D341Med (cell line): ENCODE results near the gene PIK3R6.
"Not testable (repeated sequence)": the region's sequence is repeated elsewhere in the genome, so short reads cannot be mapped to it uniquely, and the experiment has no call there.

Experiments used
- DNase-seq: peaks from one replicate; pipeline ENCODE4 v3.0.0; 2012; ENCODE audit warnings: low spot score

PIK3R6 gene

GRCh38 chr17:8825802-8826201, 41.7 kb downstream of the PIK3R6 start:
- DNase-seq, result no peak

- no peak for DNase-seq
These were observed 44.2 kb downstream of the PIK3R6 start for GRCh38 chr17:8823279-8823678.

DNA sequence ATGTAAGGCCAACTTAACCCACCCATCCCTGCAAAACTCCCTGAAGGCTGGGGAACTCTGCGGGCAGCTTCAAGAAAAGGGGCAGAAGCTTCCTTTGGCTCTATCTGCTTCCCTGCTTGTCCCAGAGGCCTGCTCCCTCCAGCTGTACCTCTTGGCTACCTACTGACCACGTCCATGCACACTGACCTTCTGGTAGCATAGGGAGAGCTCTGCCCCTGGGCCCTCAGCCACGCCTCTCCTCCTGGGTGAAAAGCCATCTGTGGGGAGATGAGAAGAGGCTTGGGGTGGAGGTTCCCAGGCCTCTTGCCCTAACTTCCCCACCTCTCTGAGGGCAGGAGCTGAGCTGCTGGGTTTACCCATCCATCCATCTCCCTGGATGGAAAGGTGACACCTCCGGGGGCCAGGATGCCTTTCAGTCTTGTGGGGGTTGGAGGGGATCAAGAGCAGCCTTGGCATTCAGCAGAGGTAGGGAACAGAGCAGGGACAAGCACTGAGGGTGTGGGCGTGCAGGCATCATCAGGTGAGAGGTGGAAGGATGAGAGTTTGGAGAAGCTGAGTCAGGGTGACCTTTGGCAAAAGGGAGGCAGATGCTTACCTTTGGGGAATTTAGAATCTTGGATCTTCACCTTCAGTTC, 45.0 kb downstream of the PIK3R6 start:
- DNase-seq, result no peak

DNA sequence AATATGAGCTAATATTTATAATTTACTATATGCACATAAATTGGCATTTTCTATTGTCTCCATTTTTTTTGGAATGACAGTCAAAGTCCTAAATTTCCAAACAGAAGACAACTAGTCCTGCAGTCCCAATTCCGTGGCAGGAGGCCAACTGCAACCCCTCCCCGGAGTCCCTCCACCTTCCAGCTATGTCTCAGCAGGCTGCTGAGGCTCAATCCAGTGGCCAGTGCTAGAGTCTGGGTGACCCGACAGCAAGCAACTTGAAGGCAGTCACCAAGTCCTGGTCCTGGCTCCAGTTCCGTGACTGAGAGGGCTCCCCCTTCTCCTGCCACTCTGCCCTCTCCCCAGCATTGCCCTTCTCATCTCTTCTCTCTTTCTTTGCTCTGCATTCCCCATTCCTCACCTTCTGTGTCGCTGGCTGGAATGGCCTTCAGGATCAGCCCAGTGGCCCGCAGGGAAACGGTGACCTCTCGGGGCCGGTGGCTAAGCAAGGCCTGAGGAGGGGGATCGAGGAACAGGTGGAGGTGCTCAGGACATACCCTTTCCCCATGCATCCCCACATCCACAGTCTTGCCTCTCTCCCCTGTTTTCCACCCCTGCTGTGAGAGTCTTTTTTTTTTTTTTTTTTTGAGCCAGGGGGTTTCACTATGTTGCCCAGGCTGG, 45.9 kb downstream of the PIK3R6 start:
- DNase-seq, result no peak

DNA sequence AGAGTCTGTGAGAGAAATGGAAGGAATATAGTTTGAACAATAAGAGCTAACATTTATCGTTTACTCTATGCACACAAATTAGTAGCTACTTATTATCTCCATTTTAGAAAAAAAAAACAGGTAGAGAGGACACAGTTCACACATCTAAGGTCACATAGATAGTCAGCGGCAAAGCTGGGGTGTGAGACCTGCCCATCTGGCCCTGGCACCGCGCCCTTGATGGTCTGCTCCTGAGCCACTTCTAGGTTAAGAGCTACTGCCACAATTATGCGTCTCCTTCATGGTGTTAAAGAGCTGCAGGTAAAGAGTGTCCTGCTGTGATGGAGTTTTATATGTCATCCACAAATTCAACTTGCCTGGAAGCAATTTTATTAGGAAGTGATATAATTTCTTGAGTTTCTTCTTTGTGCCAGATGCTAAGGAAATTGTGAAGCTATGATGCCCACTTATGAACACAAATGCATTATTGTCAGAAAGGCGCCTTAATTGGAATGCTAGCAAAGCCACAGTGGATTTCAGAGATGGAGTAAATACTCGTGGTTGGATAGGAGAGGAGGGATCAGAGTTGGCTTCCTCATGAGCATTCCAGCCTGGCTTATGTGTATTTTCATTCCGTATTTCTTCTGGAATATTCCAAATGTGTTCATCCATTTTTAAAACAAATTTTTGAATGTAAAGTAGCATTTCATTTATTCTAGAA, 47.0 kb downstream of the PIK3R6 start:
- DNase-seq, result no peak

- DNase-seq, result no peak
These were observed 48.7 kb downstream of the PIK3R6 start for GRCh38 chr17:8818654-8819330.

DNA sequence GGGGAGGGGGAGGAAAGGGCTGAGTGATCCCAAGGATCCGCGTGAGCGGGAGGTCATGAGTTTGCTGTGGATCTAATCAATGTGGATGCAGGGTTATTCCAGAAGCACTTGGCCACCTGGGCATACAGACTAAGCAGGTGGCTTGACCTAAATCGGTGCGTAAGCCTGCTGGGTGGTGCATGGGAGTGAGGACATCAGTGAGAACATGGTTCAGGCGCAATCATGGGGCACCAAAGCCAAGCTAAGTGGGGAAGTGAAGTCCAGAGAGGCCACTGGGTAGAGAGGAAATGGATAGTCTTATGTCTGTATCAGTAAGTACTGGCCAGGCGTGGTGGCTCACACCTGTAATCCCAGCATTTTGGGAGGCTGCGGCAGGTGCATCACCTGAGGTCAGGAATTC, 49.4 kb downstream of the PIK3R6 start:
- no peak for DNase-seq

DNA sequence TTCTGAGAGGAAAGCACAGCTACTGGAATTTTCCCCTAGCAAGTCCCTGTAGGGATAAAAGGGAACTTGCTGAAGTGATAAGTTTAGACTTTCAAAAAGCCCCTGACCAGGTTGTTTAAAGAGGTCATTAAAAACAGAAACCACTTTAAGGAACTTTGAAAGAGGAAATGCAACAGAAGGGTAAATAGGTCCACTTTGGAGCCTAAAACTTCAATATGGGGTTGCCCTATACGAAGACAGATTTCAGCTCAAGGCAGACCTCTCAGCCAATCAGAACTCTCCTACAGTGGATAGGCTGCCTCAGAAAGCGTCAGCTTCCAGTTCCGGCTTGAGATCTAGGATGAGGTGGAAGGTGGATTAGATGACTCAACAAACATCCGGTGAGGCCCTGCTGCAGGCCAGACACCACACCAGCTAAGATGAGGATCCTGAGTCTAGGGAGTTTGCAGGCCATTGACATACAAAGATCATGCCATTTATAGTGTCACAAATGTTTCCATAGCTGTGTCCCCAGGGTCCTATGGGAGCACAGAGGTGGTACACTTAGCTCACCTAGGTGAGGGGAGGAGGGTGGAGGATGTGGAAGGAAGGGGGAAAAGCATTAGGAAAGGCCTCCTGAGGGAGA, 60.4 kb downstream of the PIK3R6 start:
- no peak for DNase-seq

- DNase-seq, result no peak
These were observed 61.1 kb downstream of the PIK3R6 start for GRCh38 chr17:8806253-8806925.

DNA sequence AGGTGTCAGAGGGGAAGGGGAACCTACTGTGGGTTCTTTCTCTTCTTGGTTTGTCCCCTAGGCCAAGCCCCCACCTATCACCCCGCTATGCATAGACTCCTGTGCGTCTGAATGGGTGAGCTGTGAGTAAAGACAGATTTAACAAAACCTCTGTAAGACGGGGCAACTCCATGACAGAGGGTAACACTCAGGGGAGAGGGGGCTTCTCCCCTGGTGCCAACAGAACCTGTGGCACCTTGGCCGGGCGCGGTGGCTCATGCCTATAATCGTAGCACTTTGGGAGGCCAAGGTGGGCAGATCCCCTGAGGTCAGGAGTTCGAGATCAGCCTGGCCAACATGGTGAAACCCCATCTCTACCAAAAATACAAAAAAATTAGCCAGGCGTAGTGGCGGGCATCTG, 62.1 kb downstream of the PIK3R6 start:
- not testable (repeated sequence) for DNase-seq

DNA sequence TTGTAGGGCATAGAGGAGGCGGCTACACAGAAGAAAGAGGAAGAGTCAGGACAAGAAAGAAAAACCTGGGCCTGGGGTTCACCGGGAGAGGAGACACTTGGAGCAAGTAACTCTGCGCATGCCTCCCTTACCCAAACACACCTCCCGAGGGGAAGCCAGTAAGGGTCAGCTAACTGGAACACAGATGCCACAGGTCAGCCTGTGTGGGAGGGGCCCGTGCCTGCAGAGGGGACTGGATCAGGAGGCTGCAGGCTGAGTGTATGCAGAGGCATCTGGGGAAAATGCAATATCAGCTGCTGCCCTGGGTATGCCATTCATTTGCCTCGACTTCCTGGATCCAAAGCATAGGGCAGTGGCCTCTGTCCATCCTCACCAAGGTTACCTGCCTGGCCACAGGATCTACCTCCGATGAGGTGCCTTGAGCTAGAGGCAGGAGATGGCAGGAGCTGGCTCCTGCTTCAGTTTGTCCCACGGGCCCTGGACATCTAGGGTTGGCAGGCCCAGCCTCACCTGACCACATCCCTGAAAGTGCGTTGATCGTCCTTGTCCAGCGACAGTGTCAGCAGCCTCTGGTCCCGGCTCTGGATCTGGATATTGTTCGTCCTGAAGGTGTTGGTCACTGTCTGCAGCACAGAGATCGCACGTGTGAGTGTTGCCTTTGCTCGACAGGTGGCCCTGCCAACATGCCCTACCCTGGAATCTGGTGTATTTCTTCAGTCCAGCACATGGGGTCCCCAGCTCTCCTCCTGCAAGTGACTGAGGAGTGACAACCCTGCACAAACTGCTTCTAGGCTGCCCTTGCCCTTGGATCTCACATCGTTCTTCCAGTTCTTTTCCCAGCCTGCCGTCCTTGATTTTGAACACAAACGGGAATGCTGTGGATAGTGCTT, 63.7 kb downstream of the PIK3R6 start:
- no peak for DNase-seq

DNA sequence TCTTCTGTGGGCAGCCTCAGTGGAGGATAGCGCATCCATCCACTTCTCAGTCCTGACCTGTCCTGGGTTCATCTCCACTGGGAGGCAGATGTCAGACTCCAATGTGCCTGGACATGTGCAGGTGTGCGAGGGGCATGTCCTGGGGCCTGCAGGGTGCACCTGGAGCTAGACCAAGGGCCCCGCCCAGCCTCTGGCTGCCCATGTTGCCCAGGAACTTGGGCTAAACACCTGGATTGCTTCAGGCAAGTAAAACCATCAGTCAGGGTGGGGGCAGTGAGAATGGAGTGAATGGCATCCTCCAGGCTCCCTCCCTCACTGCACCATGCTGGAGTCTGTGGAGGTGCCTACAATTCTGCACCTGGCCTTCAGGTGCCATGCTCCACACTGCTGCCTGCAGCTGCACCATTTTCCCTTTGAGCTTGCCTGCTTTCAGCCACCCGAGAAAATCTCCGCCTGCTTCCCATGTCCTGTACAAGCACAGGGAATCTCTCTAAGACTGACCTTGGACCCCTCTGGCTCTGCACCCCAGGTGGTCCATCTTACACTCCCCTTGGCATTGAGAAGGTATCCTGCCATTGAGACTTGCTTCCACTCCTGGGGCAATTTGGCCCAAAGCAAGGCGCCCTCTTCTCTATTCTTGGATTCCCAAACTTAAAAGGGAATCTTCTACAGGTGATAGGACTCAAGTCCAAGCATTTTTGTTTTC, 66.2 kb downstream of the PIK3R6 start:
- no peak for DNase-seq

DNA sequence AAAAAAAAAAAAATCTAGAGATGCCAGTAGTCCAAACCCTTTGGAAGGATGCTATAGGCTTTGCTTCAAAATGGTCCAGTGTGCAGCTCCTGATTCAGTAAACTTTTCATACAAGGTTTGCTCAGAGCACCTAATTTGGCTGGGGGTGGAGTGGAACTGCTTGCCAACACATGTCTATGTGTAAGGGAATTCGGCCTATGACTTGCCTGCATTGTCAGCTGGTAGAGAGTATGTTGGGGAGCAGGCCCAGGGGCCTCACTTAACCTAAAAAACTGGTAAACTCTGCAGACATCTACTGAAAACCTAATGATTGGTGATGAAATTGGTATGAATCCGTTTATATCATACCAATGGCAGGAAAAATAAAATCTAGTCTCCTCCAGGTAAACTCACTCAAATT, 66.8 kb downstream of the PIK3R6 start:
- DNase-seq, result no peak

GRCh38 chr17:8799570-8800212, 67.8 kb downstream of the PIK3R6 start:
- DNase-seq, result no peak

DNA sequence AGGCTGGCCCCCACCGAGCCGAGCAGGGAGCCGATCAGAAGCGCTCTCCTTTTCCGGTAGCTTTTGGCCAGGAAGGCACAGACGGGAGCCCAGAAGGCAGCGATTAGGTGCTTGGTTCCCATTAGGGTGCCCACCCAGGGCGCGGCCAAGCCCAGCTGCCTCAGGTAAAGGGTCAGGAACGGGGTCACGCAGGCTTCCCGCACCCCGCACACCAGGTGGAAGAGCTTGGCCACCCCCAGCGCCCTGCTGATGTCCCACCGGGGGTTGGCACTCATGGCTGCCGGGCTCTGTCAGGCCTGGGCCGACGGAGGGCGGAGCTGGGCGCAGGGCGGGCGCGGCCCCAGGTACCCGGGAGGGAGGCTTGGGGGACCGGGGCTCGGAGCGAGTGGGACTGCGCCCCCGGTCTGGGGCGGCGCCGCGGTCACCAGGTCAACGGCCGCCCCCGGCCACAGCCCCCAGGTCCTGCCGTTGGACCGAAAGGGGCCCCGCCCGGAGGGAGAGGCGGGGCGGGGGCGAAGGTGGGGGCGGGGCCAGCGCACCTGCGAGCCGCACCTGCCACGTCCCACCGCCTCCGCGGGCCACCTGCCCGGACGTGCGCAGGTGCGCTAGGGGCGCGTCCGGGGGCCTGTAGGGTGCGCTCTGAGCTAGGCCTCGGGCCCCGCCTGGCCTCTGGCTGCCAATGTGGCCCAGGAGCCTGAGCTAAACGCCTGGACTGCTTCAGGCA, 68.5 kb downstream of the PIK3R6 start, which contains the start of gene MFSD6L:
MFSD6L (minus strand) TSS at position 520 of the 724 bp plus-strand sequence; CDS start at position 275, 245 bp downstream.
- DNase-seq, result no peak

DNA sequence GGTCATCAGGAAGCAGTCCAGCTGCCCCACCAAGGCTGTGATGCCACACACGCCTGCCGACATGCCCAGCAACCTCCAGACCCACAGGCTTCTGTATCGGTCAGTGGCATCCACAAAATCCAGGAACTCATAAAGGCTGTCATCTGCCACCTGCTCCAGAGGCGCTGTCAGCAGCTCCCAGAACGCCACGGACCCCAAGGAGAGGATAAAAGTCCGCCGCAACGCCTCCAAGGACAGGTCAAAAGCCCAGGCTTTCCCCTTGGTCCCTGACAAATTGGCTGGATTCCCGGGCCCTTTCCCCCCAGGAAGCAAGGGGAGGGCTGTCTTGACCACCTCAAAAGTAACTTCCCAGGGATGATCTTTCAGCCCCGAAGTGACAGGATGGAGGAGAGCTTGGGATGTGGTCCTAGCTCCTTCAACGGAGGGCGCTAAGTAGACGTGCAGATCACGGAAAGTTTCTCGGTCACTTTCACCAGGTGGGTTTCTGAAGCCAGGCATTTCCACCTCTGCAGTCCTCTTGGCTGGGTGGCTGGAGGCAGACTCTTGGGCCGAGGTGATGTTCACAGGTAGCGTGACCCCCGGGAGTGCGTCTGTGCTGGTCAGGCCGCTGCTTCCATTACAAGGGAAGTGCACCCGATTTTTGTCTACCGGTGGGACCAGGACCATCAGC, 69.2 kb downstream of the PIK3R6 start:
- DNase-seq, result no peak

GRCh38 chr17:8797621-8798175, 69.8 kb downstream of the PIK3R6 start:
- no peak for DNase-seq

GRCh38 chr17:8794636-8795035, 72.8 kb downstream of the PIK3R6 start:
- DNase-seq, result no peak
